ENCODE measurements around the gene BTBD17.
A peak's percentile ranks its signal among the peaks of the same experiment; 100 is the strongest.

Gene BTBD17

GRCh38 chr17:74357466-74357809 lies 4.2 kb downstream of the BTBD17 start:
- no peak for DNase-seq

- DNase-seq = no peak
Measured at GRCh38 chr17:74356646-74357465, 4.8 kb downstream of the BTBD17 start.

- DNase-seq = no peak
Measured at GRCh38 chr17:74355065-74355464, 6.6 kb downstream of the BTBD17 start.

GRCh38 chr17:74354561-74354960 lies 7.1 kb downstream of the BTBD17 start:
- DNase-seq = no peak

GRCh38 chr17:74354123-74354522 lies 7.5 kb downstream of the BTBD17 start:
- peak; percentile 75 for DNase-seq

GRCh38 chr17:74353446-74354060 lies 8.1 kb downstream of the BTBD17 start:
- no peak for DNase-seq

GRCh38 chr17:74351552-74352210 lies 10.0 kb downstream of the BTBD17 start:
- DNase-seq = no peak

GRCh38 chr17:74350486-74350885 lies 11.2 kb downstream of the BTBD17 start:
- no peak for DNase-seq

- DNase-seq = no peak
Measured at GRCh38 chr17:74349120-74349519, 12.5 kb downstream of the BTBD17 start.

- no peak for DNase-seq
Measured at GRCh38 chr17:74347646-74348045, 14.0 kb downstream of the BTBD17 start.

- DNase-seq = no peak
Measured at GRCh38 chr17:74345433-74346241, 16.0 kb downstream of the BTBD17 start.

GRCh38 chr17:74344658-74345057 lies 17.0 kb downstream of the BTBD17 start:
- no peak for DNase-seq

GRCh38 chr17:74343526-74344284 lies 18.0 kb downstream of the BTBD17 start:
- no peak for DNase-seq

- DNase-seq = no peak
Measured at GRCh38 chr17:74343121-74343520, 18.5 kb downstream of the BTBD17 start.

- DNase-seq = no peak
Measured at GRCh38 chr17:74342224-74342623, 19.4 kb downstream of the BTBD17 start.

GRCh38 chr17:74340470-74341023 lies 21.1 kb downstream of the BTBD17 start:
- DNase-seq = no peak

GRCh38 chr17:74339537-74340195 lies 22.0 kb downstream of the BTBD17 start:
- DNase-seq = no peak

- no peak for DNase-seq
Measured at GRCh38 chr17:74337834-74338500, 23.7 kb downstream of the BTBD17 start.

GRCh38 chr17:74336307-74336706 lies 25.4 kb downstream of the BTBD17 start:
- DNase-seq = no peak

GRCh38 chr17:74335529-74336062 lies 26.1 kb downstream of the BTBD17 start:
- no peak for DNase-seq

All from OCI-M1 (cell line).